B cell (primary cell): ENCODE measurements around the gene STON2. TPM values are rescaled to one million over a fixed set of nuclear protein-coding genes. Genes with fewer than 3 reads are reported as not detected.

ENCODE experiments used
- ATAC-seq: fragments of 200-7000 bp; cut with Tn5 transposase; one replicate; pipeline ENCODE4 v1.10.0; 2021; ENCODE audit warnings: low read depth, mild to moderate bottlenecking, moderate number of reproducible peaks, moderate library complexity
- CTCF ChIA-PET: fragments of 350-600 bp; sonication (Branson Sonifier 250); formaldehyde crosslinking; loops from one replicate; lab custom pipeline; 2021; ENCODE audit warnings: antibody characterized with exemption, inconsistent platforms; lab: Charles Lee
- POLR2A ChIA-PET: fragments of 350-600 bp; sonication (Branson Sonifier 250); formaldehyde crosslinking; loops from one replicate; lab custom pipeline; 2021; ENCODE audit warnings: antibody characterized with exemption; lab: Charles Lee
- DNase-seq: peaks from one replicate; pipeline ENCODE4 v3.0.0; 2013
- H2AFZ ChIP-seq: 2 replicates; pipeline ENCODE4 v1.6.1; 2012; ENCODE audit warnings: mild to moderate bottlenecking, low read depth, low read length; ENCODE audit not compliant: insufficient read depth, poor library complexity, severe bottlenecking
- H3K27ac ChIP-seq, 2 donors: 1 replicate in 1 of 2; 2 replicates in 1 of 2; pipeline ENCODE4 v1.5.1; 2012 to 2013; ENCODE audit warnings: low read length in 2 of 2, mild to moderate bottlenecking in 2 of 2, moderate library complexity in 1 of 2
- H3K27me3 ChIP-seq, 4 experiments: fragments of 200-600 bp in 1 of 4; sonication (generic) in 1 of 4; replicated peaks in 1 of 4; 1 replicate in 2 of 4; 2 replicates in 2 of 4; pipeline versions ENCODE4 v1.6.1 to v1.7.0; 2013 to 2016; ENCODE audit warnings: low read length in 3 of 4, mild to moderate bottlenecking in 2 of 4, mixed read lengths in 1 of 4, moderate library complexity in 1 of 4; ENCODE audit not compliant: insufficient read depth in 4 of 4, control insufficient read depth in 3 of 4; ENCODE audit errors: control extremely low read depth in 1 of 4
- H3K36me3 ChIP-seq, 2 experiments: replicated peaks in 1 of 2; 1 replicate in 1 of 2; 2 replicates in 1 of 2; pipeline versions ENCODE4 v1.6.1 to v1.7.1; 2013; ENCODE audit warnings: low read length in 1 of 2; ENCODE audit not compliant: insufficient read depth in 2 of 2, control insufficient read depth in 1 of 2; ENCODE audit errors: control extremely low read depth in 1 of 2, extremely low read depth in 1 of 2
- H3K4me1 ChIP-seq, 2 donors: fragments of 200-600 bp in 1 of 2; sonication (generic) in 1 of 2; 1 replicate in 1 of 2; 2 replicates in 1 of 2; pipeline versions ENCODE4 v1.5.1 to v1.6.1; 2013 to 2017; ENCODE audit warnings: low read length in 2 of 2; ENCODE audit not compliant: control insufficient read depth in 2 of 2, insufficient read depth in 2 of 2
- H3K4me2 ChIP-seq: replicated peaks from 2 replicates; pipeline ENCODE3; 2012; ENCODE audit warnings: mild to moderate bottlenecking, low read depth, low read length; ENCODE audit not compliant: poor library complexity, severe bottlenecking
- H3K4me3 ChIP-seq, 5 experiments: fragments of 200-600 bp in 1 of 5; sonication (generic) in 1 of 5; 1 replicate in 3 of 5; 2 replicates in 2 of 5; pipeline versions ENCODE4 v1.5.1 to v1.7.0; 2011 to 2016; ENCODE audit warnings: low read length in 4 of 5, mild to moderate bottlenecking in 4 of 5, low read depth in 2 of 5, control low read depth in 1 of 5, moderate library complexity in 1 of 5; ENCODE audit not compliant: insufficient read depth in 1 of 5; ENCODE audit errors: control extremely low read depth in 1 of 5, extremely low read depth in 1 of 5
- H3K79me2 ChIP-seq: fragments of 200-600 bp; sonication (generic); one replicate; pipeline ENCODE4 v1.6.0; 2016; ENCODE audit warnings: low read length; ENCODE audit not compliant: control insufficient read depth, insufficient read depth
- H3K9ac ChIP-seq: fragments of 200-600 bp; sonication (generic); 2 replicates; pipeline ENCODE4 v1.6.1; 2017; ENCODE audit warnings: mild to moderate bottlenecking, low read length, moderate library complexity
- H3K9me3 ChIP-seq, 3 donors: one replicate each; pipeline versions ENCODE4 v1.6.1 to v1.7.1; 2013; ENCODE audit warnings: low read length in 2 of 3; ENCODE audit not compliant: control insufficient read depth in 2 of 3, insufficient read depth in 1 of 3; ENCODE audit errors: control extremely low read depth in 1 of 3
- H4K20me1 ChIP-seq: 2 replicates; pipeline ENCODE4 v1.6.0; 2012; ENCODE audit warnings: mild to moderate bottlenecking, low read length; ENCODE audit not compliant: insufficient read depth, control insufficient read depth, poor library complexity, severe bottlenecking
- H3K27ac Mint-ChIP-seq: one replicate; pipeline ENCODE4 v1.8.0; 2021; ENCODE audit warnings: mixed read lengths
- H3K27me3 Mint-ChIP-seq: one replicate; pipeline ENCODE4 v1.8.0; 2021; ENCODE audit warnings: mixed read lengths
- H3K4me1 Mint-ChIP-seq: one replicate; pipeline ENCODE4 v1.8.0; 2021; ENCODE audit warnings: mixed read lengths
- H3K4me3 Mint-ChIP-seq: one replicate; pipeline ENCODE4 v1.8.0; 2021; ENCODE audit warnings: mixed read lengths
- H3K9me3 Mint-ChIP-seq: one replicate; pipeline ENCODE4 v1.8.0; 2022; ENCODE audit warnings: mixed read lengths; ENCODE audit not compliant: insufficient read depth
- CTCF ChIP-seq: fragments of 200-600 bp; IDR thresholded peaks from one replicate; pipeline ENCODE4 v1.8.0; 2022; ENCODE audit warnings: antibody characterized with exemption, mild to moderate bottlenecking
- EZH2 ChIP-seq: IDR thresholded peaks from 2 replicates; pipeline ENCODE4 v1.6.1; 2012; ENCODE audit warnings: borderline replicate concordance, low read depth, mild to moderate bottlenecking, moderate library complexity, low read length; ENCODE audit not compliant: insufficient read depth, poor library complexity, severe bottlenecking
- WGBS: methylation state at CpG from one replicate; pipeline ENCODE4 v1.1.5; 2013; ENCODE audit warnings: missing lambda C conversion rate; ENCODE audit not compliant: insufficient coverage; 5-methylcytosine and 5-hydroxymethylcytosine counted together
- intact Hi-C: fragments of 100-400 bp; cut with micrococcal nuclease; formaldehyde crosslinking; loops from one replicate; pipeline ENCODE4 v1.10.0; 2022
- polyA plus RNA-seq: library from polyadenylated mRNA; depleted of rRNA; stranded (reverse); fragments of >200 nt; gene quantifications from 2 replicates; pipeline ENCODE4 v1.2.3, GENCODE V29; 2012
- total RNA-seq, 2 donors: library from RNA; stranded (reverse); fragments of 120-200 nt in 1 of 2; gene quantifications; 1 replicate in 1 of 2; 2 replicates in 1 of 2; pipeline versions ENCODE4 v1.2.3 to v1.2.4, GENCODE V29; 2013 to 2022

Gene STON2
- total and polyA plus RNA-seq, 2 donors (not counting 1 experiment from before 2014, with no cell fraction given): 0.03 TPM; not detected in 1

DNA sequence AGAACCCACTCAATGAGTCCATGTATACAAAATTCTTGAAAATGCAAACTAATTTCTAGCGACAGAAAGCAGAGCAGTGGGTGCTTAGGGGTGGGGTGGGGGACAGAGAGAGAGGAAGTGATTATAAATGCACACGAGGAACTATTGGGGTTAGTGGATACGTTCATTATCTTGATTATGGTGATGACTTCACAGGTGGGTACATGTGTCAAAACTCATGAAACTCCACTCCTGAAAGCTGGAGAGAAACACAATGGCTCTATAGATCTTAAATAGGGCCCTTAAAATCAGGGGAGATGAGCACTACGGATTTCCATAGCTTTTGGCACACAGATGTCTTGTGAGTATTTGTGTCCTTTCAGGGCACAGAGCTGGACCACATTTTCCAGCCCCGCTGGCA lies 59.9 kb downstream of the STON2 start:
- CTCF ChIA-PET: no interaction called here
- no peaks in the 10 kb centered on the region for H4K20me1 ChIP-seq
- Mint-ChIP-seq H3K4me3 (no peak overlapping the region), H3K27me3 (peaks cover 32% of the 10 kb centered on the region), H3K27ac (no peak overlapping the region), H3K9me3 (no peaks in the 10 kb centered on the region), H3K4me1 (no peaks in the 10 kb centered on the region)
- POLR2A ChIA-PET: no interaction called here
- no peak overlapping the region for H3K27ac ChIP-seq
- H3K36me3 ChIP-seq: no peaks in the 10 kb centered on the region
- no peak overlapping the region for H3K4me3 ChIP-seq
- no peaks in the 10 kb centered on the region for H3K9me3 ChIP-seq
- H2AFZ ChIP-seq: no peak overlapping the region
- H3K79me2 ChIP-seq: no peaks in the 10 kb centered on the region
- ATAC-seq (no peak), DNase-seq (no peak)
- TF ChIP-seq EZH2 (no peak), CTCF (no peak)
- WGBS: 75% methylated on average over 4 of the region's 5 CpGs
- H3K4me2 ChIP-seq: no peak overlapping the region
- no peaks in the 10 kb centered on the region for H3K4me1 ChIP-seq
- intact Hi-C loops: no loop called here
- no peak overlapping the region for H3K9ac ChIP-seq
- no peaks in the 10 kb centered on the region for H3K27me3 ChIP-seq

GRCh38 chr14:81337073-81337472 lies 63.1 kb downstream of the STON2 start:
- Mint-ChIP-seq H3K9me3 (no peaks in the 10 kb centered on the region), H3K27me3 (peaks cover 22% of the 10 kb centered on the region), H3K4me1 (no peaks in the 10 kb centered on the region), H3K4me3 (no peak overlapping the region), H3K27ac (no peak overlapping the region)
- TF ChIP-seq EZH2: no peak
- TF ChIP-seq CTCF: no peak
- ChIA-PET CTCF (no interaction called here), POLR2A (no interaction called here)
- H3K79me2 ChIP-seq: no peaks in the 10 kb centered on the region
- H3K27ac ChIP-seq: no peak overlapping the region
- intact Hi-C loops: no loop called here
- DNase-seq (no peak), ATAC-seq (no peak)
- no peaks in the 10 kb centered on the region for H3K9me3 ChIP-seq
- 100% methylated on average over 2 of the region's 4 CpGs for WGBS
- no peaks in the 10 kb centered on the region for H3K27me3 ChIP-seq
- H3K4me1 ChIP-seq: no peaks in the 10 kb centered on the region
- H3K4me3 ChIP-seq: no peak overlapping the region
- no peak overlapping the region for H3K9ac ChIP-seq
- no peaks in the 10 kb centered on the region for H4K20me1 ChIP-seq
- H3K4me2 ChIP-seq: no peak overlapping the region
- no peaks in the 10 kb centered on the region for H3K36me3 ChIP-seq
- H2AFZ ChIP-seq: no peak overlapping the region
